ENCODE measurements around the gene ABLIM1.

- no peak for TF ChIP-seq ZNF561 (tag by site-specific recombination; IDR thresholded peaks at IDR 0.05; ENCODE audit: borderline replicate concordance)
- no peak for TF ChIP-seq ZNF140 (tag by site-specific recombination; IDR thresholded peaks at IDR 0.05)
- no peak for TF ChIP-seq CTCF (tag by site-specific recombination; IDR thresholded peaks at IDR 0.05)
- TF ChIP-seq ZNF777 (tag by site-specific recombination; IDR thresholded peaks at IDR 0.05; ENCODE audit: borderline replicate concordance) = no peak
- no peak for TF ChIP-seq ZNF362 (tag by site-specific recombination; IDR thresholded peaks at IDR 0.05)
- no peak for TF ChIP-seq REST (tag by site-specific recombination; IDR thresholded peaks at IDR 0.05)
- TF ChIP-seq YY1 (tag by site-specific recombination; IDR thresholded peaks at IDR 0.05) = no peak
- TF ChIP-seq MYNN (tag by site-specific recombination; IDR thresholded peaks at IDR 0.05; ENCODE audit: borderline replicate concordance) = no peak
Observed at GRCh38 chr10:114392112-114392835, 265.8 kb downstream of the ABLIM1 start.
